Lower lobe of right lung (tissue), 2 donors: ENCODE measurements around the gene NUP214. TPM values are rescaled to one million over a fixed set of nuclear protein-coding genes. Genes with fewer than 3 reads are reported as not detected.

Source experiments
- ATAC-seq, 2 donors: fragments of 200-7000 bp; cut with Tn5 transposase; one replicate each; pipeline ENCODE4 v1.9.1; 2020 to 2022; ENCODE audit warnings: mild to moderate bottlenecking in 2 of 2, moderate library complexity in 2 of 2
- DNase-seq: peaks from one replicate; pipeline ENCODE4 v3.0.0-alpha.2; 2020
- H3K27ac ChIP-seq: fragments of 200-600 bp; one replicate; pipeline ENCODE4 v1.8.0; 2022
- H3K27me3 ChIP-seq: fragments of 200-600 bp; one replicate; pipeline ENCODE4 v1.8.0; 2022; ENCODE audit warnings: low read depth
- H3K36me3 ChIP-seq: fragments of 200-600 bp; one replicate; pipeline ENCODE4 v1.8.0; 2022; ENCODE audit warnings: mild to moderate bottlenecking
- H3K4me1 ChIP-seq: fragments of 200-600 bp; one replicate; pipeline ENCODE4 v1.8.0; 2022
- H3K4me3 ChIP-seq: fragments of 200-600 bp; one replicate; pipeline ENCODE4 v1.8.0; 2022; ENCODE audit warnings: mild to moderate bottlenecking
- H3K9me3 ChIP-seq: fragments of 200-600 bp; one replicate; pipeline ENCODE4 v1.8.0; 2022
- CTCF ChIP-seq: fragments of 200-600 bp; IDR thresholded peaks from one replicate; pipeline ENCODE4 v1.8.0; 2022; ENCODE audit warnings: antibody characterized with exemption, mild to moderate bottlenecking
- intact Hi-C: fragments of 100-400 bp; cut with DNase I; formaldehyde crosslinking; loops from one replicate; pipeline ENCODE4 v1.11.0; 2022
- total RNA-seq: library from RNA; stranded (reverse); fragmentation: NEBNext Ultra II Directional; extraction: Animal tissue kit (Norgen Biotek cat#: 25700); gene quantifications from one replicate; pipeline ENCODE4 v1.2.1, GENCODE V29; 2021
- donor health status: DM: no; HTN: yes; CAD: no; lungs with severe emphysema.

Gene NUP214
- total RNA-seq, 1 donor from 2014 or later = 61.4 TPM

- Histone ChIP-seq H3K9me3 (no peaks in the 10 kb centered on the region), H3K27ac (no peak overlapping the region), H3K4me3 (no peak overlapping the region), H3K36me3 (no peaks in the 10 kb centered on the region), H3K4me1 (peaks cover 17% of the 10 kb centered on the region), H3K27me3 (peaks cover 28% of the 10 kb centered on the region)
- ATAC-seq (no peak), DNase-seq (no peak)
- intact Hi-C loops = no loop called here
- no peak for TF ChIP-seq CTCF
Observed at GRCh38 chr9:131279196-131279862, 153.9 kb downstream of the NUP214 start.

GRCh38 chr9:131279863-131280570 is 154.6 kb downstream of the NUP214 start:
- intact Hi-C loops = no loop called here
- H3K36me3 ChIP-seq = no peaks in the 10 kb centered on the region
- no peak for TF ChIP-seq CTCF
- H3K9me3 ChIP-seq = no peaks in the 10 kb centered on the region
- DNase-seq = no peak
- H3K4me3 ChIP-seq = no peak overlapping the region
- peaks cover 17% of the 10 kb centered on the region for H3K4me1 ChIP-seq
- no peak overlapping the region for H3K27ac ChIP-seq
- peaks cover 28% of the 10 kb centered on the region for H3K27me3 ChIP-seq
- no peak for ATAC-seq

DNA sequence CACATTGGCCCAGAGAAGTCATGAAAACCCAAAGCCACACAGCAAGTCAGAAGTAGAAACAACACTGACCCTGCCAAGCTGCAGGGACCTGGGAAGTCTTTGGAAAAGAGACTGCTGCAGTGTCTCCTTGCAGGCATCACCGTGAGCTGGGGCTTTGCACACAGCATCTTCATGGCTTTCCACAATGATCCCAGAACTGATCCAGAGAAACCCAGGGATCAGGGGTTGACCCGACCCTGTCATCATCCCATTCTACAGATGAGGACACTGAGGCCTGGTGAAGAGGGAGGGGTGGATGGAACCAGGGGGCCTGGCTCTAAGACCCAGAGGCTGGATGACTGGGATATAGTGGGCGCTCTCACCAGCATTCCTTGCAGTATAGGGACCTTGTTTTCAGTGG is 155.3 kb downstream of the NUP214 start:
- no peak for DNase-seq
- ATAC-seq = no peak
- H3K4me1 ChIP-seq = peaks cover 17% of the 10 kb centered on the region
- H3K36me3 ChIP-seq = no peaks in the 10 kb centered on the region
- no peak overlapping the region for H3K27ac ChIP-seq
- H3K4me3 ChIP-seq = no peak overlapping the region
- intact Hi-C loops = no loop called here
- no peaks in the 10 kb centered on the region for H3K9me3 ChIP-seq
- no peak for TF ChIP-seq CTCF
- H3K27me3 ChIP-seq = peaks cover 28% of the 10 kb centered on the region

DNA sequence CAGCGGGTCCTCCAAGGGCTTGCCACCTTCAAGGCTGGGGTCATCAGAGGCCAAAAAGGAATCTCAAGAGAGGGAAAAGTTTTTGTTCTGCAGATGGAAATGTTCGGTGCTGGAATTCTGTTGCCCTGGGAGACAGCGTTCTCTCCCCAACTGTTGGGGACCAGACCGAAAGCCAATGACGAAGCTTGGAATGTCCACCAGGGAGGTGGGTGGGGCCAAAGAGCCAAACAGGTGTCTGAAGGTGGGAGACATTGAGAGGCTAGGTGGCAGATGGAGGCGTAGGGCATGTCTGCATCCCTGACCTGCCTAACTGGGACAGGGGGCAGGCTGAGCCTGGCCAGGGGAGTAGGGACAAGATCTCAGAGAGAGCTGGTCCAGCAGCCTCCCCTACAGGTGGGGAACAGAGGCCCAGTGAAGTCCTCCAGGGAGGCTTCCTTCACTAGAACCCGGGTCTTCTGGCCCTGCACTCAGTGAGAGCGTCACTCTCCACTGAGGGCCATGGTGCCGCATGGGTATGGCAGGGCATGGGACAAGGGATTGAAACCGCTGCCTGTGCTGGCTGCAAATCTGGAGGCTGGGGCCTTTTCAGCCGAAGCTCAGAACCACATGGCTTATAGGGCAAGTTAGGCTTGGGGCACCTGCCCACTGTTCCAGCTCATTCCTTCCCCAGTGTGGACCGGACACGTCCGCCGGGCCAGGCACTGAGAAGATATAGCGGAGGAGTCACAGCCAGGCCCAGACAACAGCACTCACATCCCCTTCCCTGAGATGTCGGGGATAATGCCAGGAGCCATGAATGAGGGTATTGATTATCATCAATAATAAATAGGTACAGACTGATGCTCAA is 156.0 kb downstream of the NUP214 start:
- no peak for TF ChIP-seq CTCF
- H3K27ac ChIP-seq = no peak overlapping the region
- intact Hi-C loops = no loop called here
- H3K4me1 ChIP-seq = peaks cover 17% of the 10 kb centered on the region
- DNase-seq = no peak
- H3K36me3 ChIP-seq = no peaks in the 10 kb centered on the region
- peaks cover 26% of the 10 kb centered on the region for H3K27me3 ChIP-seq
- ATAC-seq = no peak
- no peaks in the 10 kb centered on the region for H3K9me3 ChIP-seq
- no peak overlapping the region for H3K4me3 ChIP-seq

GRCh38 chr9:131282175-131282574 is 156.8 kb downstream of the NUP214 start:
- Histone ChIP-seq H3K27me3 (peaks cover 25% of the 10 kb centered on the region), H3K4me1 (peaks cover 17% of the 10 kb centered on the region), H3K9me3 (no peaks in the 10 kb centered on the region), H3K36me3 (no peaks in the 10 kb centered on the region), H3K4me3 (no peak overlapping the region), H3K27ac (no peak overlapping the region)
- intact Hi-C loops = no loop called here
- no peak for ATAC-seq
- TF ChIP-seq CTCF = no peak
- no peak for DNase-seq
